ENCODE data around the gene PLXNA4. TPM values are rescaled to one million over a fixed set of nuclear protein-coding genes. Genes with fewer than 3 reads are reported as not detected.

PLXNA4 gene
- total RNA-seq, 1 donor from 2014 or later = 15.5 TPM

GRCh38 chr7:132588596-132588995, 12.3 kb upstream of the PLXNA4 start:
- DNase-seq (ENCODE audit: low read depth, low spot score) = no peak

- no peak for DNase-seq (ENCODE audit: low read depth, low spot score)
These were observed 8.7 kb upstream of the PLXNA4 start for GRCh38 chr7:132584796-132585494.

- no peak for DNase-seq (ENCODE audit: low read depth, low spot score)
These were observed 5.2 kb upstream of the PLXNA4 start for GRCh38 chr7:132581431-132581830.

- DNase-seq (ENCODE audit: low read depth, low spot score) = peak; percentile 49
These were observed 4.5 kb upstream of the PLXNA4 start for GRCh38 chr7:132580717-132581285.

GRCh38 chr7:132580277-132580676, 4.0 kb upstream of the PLXNA4 start:
- DNase-seq (ENCODE audit: low read depth, low spot score) = no peak

GRCh38 chr7:132579260-132579899, 3.1 kb upstream of the PLXNA4 start:
- no peak for DNase-seq (ENCODE audit: low read depth, low spot score)

- no peak for DNase-seq (ENCODE audit: low read depth, low spot score)
These were observed 2.6 kb upstream of the PLXNA4 start for GRCh38 chr7:132578826-132579225.

GRCh38 chr7:132578050-132578370, 1.7 kb upstream of the PLXNA4 start:
- DNase-seq (ENCODE audit: low read depth, low spot score) = no peak

GRCh38 chr7:132577206-132578049, 1.2 kb upstream of the PLXNA4 start:
- DNase-seq (ENCODE audit: low read depth, low spot score) = peak; percentile 41

GRCh38 chr7:132576721-132577085, 433 bp upstream of the PLXNA4 start:
- DNase-seq (ENCODE audit: low read depth, low spot score) = no peak

- DNase-seq (ENCODE audit: low read depth, low spot score) = no peak
These were observed 770 bp downstream of the PLXNA4 start for GRCh38 chr7:132575419-132575981.

- DNase-seq (ENCODE audit: low read depth, low spot score) = no peak
These were observed 2.0 kb downstream of the PLXNA4 start for GRCh38 chr7:132574223-132574622.

- DNase-seq (ENCODE audit: low read depth, low spot score) = no peak
These were observed 2.9 kb downstream of the PLXNA4 start for GRCh38 chr7:132573251-132573955.

- DNase-seq (ENCODE audit: low read depth, low spot score) = no peak
These were observed 3.7 kb downstream of the PLXNA4 start for GRCh38 chr7:132572526-132572925.

GRCh38 chr7:132571970-132572369, 4.3 kb downstream of the PLXNA4 start:
- no peak for DNase-seq (ENCODE audit: low read depth, low spot score)

- no peak for DNase-seq (ENCODE audit: low read depth, low spot score)
These were observed 6.2 kb downstream of the PLXNA4 start for GRCh38 chr7:132569884-132570614.

- no peak for DNase-seq (ENCODE audit: low read depth, low spot score)
These were observed 7.3 kb downstream of the PLXNA4 start for GRCh38 chr7:132568962-132569361.

GRCh38 chr7:132565885-132566284, 10.4 kb downstream of the PLXNA4 start:
- no peak for DNase-seq (ENCODE audit: low read depth, low spot score)

- DNase-seq (ENCODE audit: low read depth, low spot score) = no peak
These were observed 10.8 kb downstream of the PLXNA4 start for GRCh38 chr7:132565441-132565840.

GRCh38 chr7:132564849-132565248, 11.4 kb downstream of the PLXNA4 start:
- DNase-seq (ENCODE audit: low read depth, low spot score) = no peak

Data from pulmonary artery endothelial cell (primary cell).